ENCODE measurements around the gene CSMD2.

Gene CSMD2

GRCh38 chr1:33854091-33854490 lies 310.9 kb downstream of the CSMD2 start:
- Histone ChIP-seq H3K4me2 (ENCODE audit: low read depth, low read length) (no peak overlapping the region), H3K36me3 (replicated peaks; ENCODE audit: insufficient read depth, low read length) (no peaks in the 10 kb centered on the region), H3K4me1 (ENCODE audit: low read length) (no peaks in the 10 kb centered on the region), H2AFZ (ENCODE audit: low read length) (no peak overlapping the region), H3K9me2 (replicated peaks; ENCODE audit: insufficient read depth, low read length) (no peaks in the 10 kb centered on the region), H3F3A (ENCODE audit: insufficient read depth, low read length) (no peaks in the 10 kb centered on the region), H3K27me3 (replicated peaks; ENCODE audit: insufficient read depth, low read length) (peaks cover 31% of the 10 kb centered on the region; the same call in 1 of the 2 replicates), H3K4me3 (ENCODE audit: low read length) (no peak overlapping the region), H4K20me1 (ENCODE audit: insufficient read depth, low read length) (no peaks in the 10 kb centered on the region), H3K9me3 (replicated peaks; ENCODE audit: insufficient read depth, low read length) (no peaks in the 10 kb centered on the region), H3K79me2 (ENCODE audit: low read length) (no peaks in the 10 kb centered on the region), H3K27ac (ENCODE audit: low read length) (no peak overlapping the region), H3K9ac (ENCODE audit: low read length) (no peak overlapping the region)
- TF ChIP-seq EZH2phosphoT487 (IDR thresholded peaks at IDR 0.05; ENCODE audit: low read length) (no peak), EZH2 (optimal IDR thresholded peaks at IDR 0.05; ENCODE audit: low read depth, low read length) (no peak), CTCF (IDR thresholded peaks at IDR 0.05; ENCODE audit: low read length) (no peak)
- no peak for DNase-seq

DNA sequence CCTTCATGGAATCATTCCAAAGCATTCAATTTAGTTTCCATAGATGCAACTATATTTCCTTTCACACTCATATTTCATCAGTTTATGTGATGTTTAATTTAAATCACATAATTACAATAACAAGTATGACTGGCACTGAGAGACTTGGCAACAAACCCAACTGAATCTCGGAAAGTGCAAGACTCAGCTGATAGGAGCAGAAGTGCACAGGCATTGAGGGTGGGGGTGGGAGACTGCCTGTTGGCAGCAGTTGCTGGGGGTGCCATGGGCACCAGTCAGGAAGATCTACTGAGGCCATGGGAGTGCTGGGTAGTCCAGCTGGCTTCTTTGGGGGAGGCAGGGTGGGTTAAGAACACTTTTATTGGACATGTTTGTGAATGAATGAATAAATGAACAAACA lies 311.6 kb downstream of the CSMD2 start:
- TF ChIP-seq EZH2phosphoT487 (IDR thresholded peaks at IDR 0.05; ENCODE audit: low read length): no peak
- no peak for TF ChIP-seq EZH2 (optimal IDR thresholded peaks at IDR 0.05; ENCODE audit: low read depth, low read length)
- no peak for TF ChIP-seq CTCF (IDR thresholded peaks at IDR 0.05; ENCODE audit: low read length)

GRCh38 chr1:33852711-33853110 lies 312.3 kb downstream of the CSMD2 start:
- no peaks in the 10 kb centered on the region for H3K9me2 ChIP-seq (replicated peaks; ENCODE audit: insufficient read depth, low read length)
- H3K4me1 ChIP-seq (ENCODE audit: low read length): no peaks in the 10 kb centered on the region
- H3F3A ChIP-seq (ENCODE audit: insufficient read depth, low read length): no peaks in the 10 kb centered on the region
- H3K9ac ChIP-seq (ENCODE audit: low read length): no peak overlapping the region
- no peak overlapping the region for H3K27ac ChIP-seq (ENCODE audit: low read length)
- no peak overlapping the region for H3K4me3 ChIP-seq (ENCODE audit: low read length)
- no peaks in the 10 kb centered on the region for H3K9me3 ChIP-seq (replicated peaks; ENCODE audit: insufficient read depth, low read length)
- no peaks in the 10 kb centered on the region for H3K36me3 ChIP-seq (replicated peaks; ENCODE audit: insufficient read depth, low read length)
- H3K27me3 ChIP-seq (replicated peaks; ENCODE audit: insufficient read depth, low read length): peaks cover 41% of the 10 kb centered on the region; the same call in 1 of the 2 replicates
- H4K20me1 ChIP-seq (ENCODE audit: insufficient read depth, low read length): no peaks in the 10 kb centered on the region
- H3K79me2 ChIP-seq (ENCODE audit: low read length): no peaks in the 10 kb centered on the region
- no peak for DNase-seq
- TF ChIP-seq EZH2phosphoT487 (IDR thresholded peaks at IDR 0.05; ENCODE audit: low read length): no peak
- no peak for TF ChIP-seq CTCF (IDR thresholded peaks at IDR 0.05; ENCODE audit: low read length)
- no peak overlapping the region for H3K4me2 ChIP-seq (ENCODE audit: low read depth, low read length)
- no peak overlapping the region for H2AFZ ChIP-seq (ENCODE audit: low read length)

More for the DNA sequence above, 311.6 kb downstream of the CSMD2 start:
- no peaks in the 10 kb centered on the region for H3K79me2 ChIP-seq (ENCODE audit: low read length)
- H4K20me1 ChIP-seq (ENCODE audit: insufficient read depth, low read length): no peaks in the 10 kb centered on the region
- no peak for DNase-seq
- no peak overlapping the region for H3K4me3 ChIP-seq (ENCODE audit: low read length)
- H3K27me3 ChIP-seq (replicated peaks; ENCODE audit: insufficient read depth, low read length): peaks cover 37% of the 10 kb centered on the region; the same call in 1 of the 2 replicates
- H3K4me2 ChIP-seq (ENCODE audit: low read depth, low read length): no peak overlapping the region
- no peaks in the 10 kb centered on the region for H3K9me2 ChIP-seq (replicated peaks; ENCODE audit: insufficient read depth, low read length)
- no peaks in the 10 kb centered on the region for H3F3A ChIP-seq (ENCODE audit: insufficient read depth, low read length)
- no peak overlapping the region for H3K9ac ChIP-seq (ENCODE audit: low read length)
- no peaks in the 10 kb centered on the region for H3K4me1 ChIP-seq (ENCODE audit: low read length)
- no peak overlapping the region for H3K27ac ChIP-seq (ENCODE audit: low read length)
- no peaks in the 10 kb centered on the region for H3K36me3 ChIP-seq (replicated peaks; ENCODE audit: insufficient read depth, low read length)
- no peaks in the 10 kb centered on the region for H3K9me3 ChIP-seq (replicated peaks; ENCODE audit: insufficient read depth, low read length)
- H2AFZ ChIP-seq (ENCODE audit: low read length): no peak overlapping the region

Measured in MM.1S (cell line).